ENCODE measurements around the gene PXDN. TPM values are rescaled to one million over a fixed set of nuclear protein-coding genes. Genes with fewer than 3 reads are reported as not detected.

Gene PXDN
- total and polyA plus RNA-seq, 9 of the 15 experiments (the other 6 are each of a cell fraction or from before 2014, with no cell fraction given) = 0.49 TPM; not detected in 8

GRCh38 chr2:1777156-1777555 lies 32.8 kb upstream of the PXDN start (continued):
- no peak for TF ChIP-seq RBM17 (IDR thresholded peaks at IDR 0.05; ENCODE audit: borderline replicate concordance, low read depth, low read length)
- TF ChIP-seq HDGF (IDR thresholded peaks at IDR 0.05) = no peak
- TF ChIP-seq NFYB (IDR thresholded peaks at IDR 0.05; ENCODE audit: extremely low read depth, insufficient read length) = no peak
- no peak for TF ChIP-seq CHD2 (IDR thresholded peaks at IDR 0.05; ENCODE audit: low read depth, low read length)
- TF ChIP-seq ZNF518B (CRISPR knock-in tag; IDR thresholded peaks at IDR 0.05) = no peak

DNA sequence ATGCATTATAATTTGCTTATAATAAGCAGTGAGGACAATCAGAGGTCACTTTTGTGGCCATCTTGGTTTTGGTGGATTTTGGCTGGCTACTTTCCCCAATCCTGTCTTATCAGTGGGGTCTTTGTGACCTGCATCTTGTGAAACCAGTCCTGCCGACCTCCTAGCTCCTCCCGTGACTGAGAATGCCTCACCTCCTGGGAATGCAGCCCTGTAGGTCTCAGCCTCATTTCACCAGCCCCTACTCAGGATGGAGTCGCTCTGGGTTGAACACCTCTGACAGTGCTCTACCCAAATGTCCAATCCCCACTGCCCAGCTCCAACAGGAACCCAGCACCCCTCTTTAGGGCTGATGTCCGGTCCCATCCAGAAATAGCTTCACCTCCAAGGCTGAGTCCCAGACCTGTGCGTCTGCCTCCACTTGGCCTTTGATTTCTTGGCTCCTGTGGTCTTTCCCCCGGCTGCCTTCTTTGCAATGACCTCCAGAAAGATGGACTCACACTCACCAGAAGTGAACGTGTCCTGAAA lies 31.3 kb upstream of the PXDN start:
- H3K4me1 ChIP-seq (replicated peaks in 1 of 2; ENCODE audit: control insufficient read depth in 2 of 2, insufficient read depth in 2 of 2, low read length in 2 of 2) = no peaks in the 10 kb centered on the region
- H3K9me1 ChIP-seq (ENCODE audit: control insufficient read depth, insufficient read depth, low read length) = no peaks in the 10 kb centered on the region
- H3K27me3 ChIP-seq (ENCODE audit: control insufficient read depth in 2 of 2, insufficient read depth in 2 of 2, low read length in 2 of 2) = peaks cover 0 to 8% of the 10 kb centered on the region in 2 experiments; a peak in 2 of 5 replicates
- no peaks in the 10 kb centered on the region for H3K79me2 ChIP-seq (ENCODE audit: control insufficient read depth, insufficient read depth, low read length)
- H3K36me3 ChIP-seq (ENCODE audit: control insufficient read depth, insufficient read depth, low read length) = no peaks in the 10 kb centered on the region
- TF ChIP-seq CBFA2T2 (conservative IDR thresholded peaks at IDR 0.05) (no peak), PCBP2 (IDR thresholded peaks at IDR 0.05; ENCODE audit: low read depth, low read length, poor library complexity, severe bottlenecking) (no peak), NEUROD1 (IDR thresholded peaks at IDR 0.05; ENCODE audit: borderline replicate concordance, low read depth, low read length, partially characterized antibody) (no peak), RB1 (IDR thresholded peaks at IDR 0.05; ENCODE audit: low read depth) (no peak)
- FAIRE-seq = no peak
- no peak overlapping the region for H3K4me3 ChIP-seq
- no peak for ATAC-seq
- no peak for DNase-seq (ENCODE audit: extremely low read depth in 1 of 4, low spot score in 3 of 4)
- ChIA-PET POLR2A (no interaction called here), CTCF (ENCODE audit: low intra/inter-chr PET ratio) (no interaction called here)
- in situ Hi-C loops (cut with MboI) = no loop called here
- intact Hi-C loops (cut with micrococcal nuclease) = no loop called here
- H3K9me3 ChIP-seq (replicated peaks; ENCODE audit: control insufficient read depth, insufficient read depth, low read depth, low read length) = no peaks in the 10 kb centered on the region
- WGBS (ENCODE audit: insufficient coverage, low coverage, missing lambda C conversion rate) = 0% methylated on average over 6 of the region's 7 CpGs
- no peak overlapping the region for H3K27ac ChIP-seq (ENCODE audit: extremely low read depth, low read depth, low read length)
- BruUV-seq (replicated peaks) = no TSS peak
- H3K4me2 ChIP-seq (ENCODE audit: insufficient read depth, low read length) = no peak overlapping the region
- H4K20me1 ChIP-seq (replicated peaks; ENCODE audit: control insufficient read depth, insufficient read depth, low read length) = no peaks in the 10 kb centered on the region
- H3K9ac ChIP-seq (ENCODE audit: insufficient read depth in 1 of 2, low read depth in 2 of 2, low read length in 2 of 2) = no peak overlapping the region
- no peak overlapping the region for H2AFZ ChIP-seq (ENCODE audit: low read depth, low read length)

Measured in K562 (cell line).